Ramos (cell line): ENCODE data around the gene PRKRA.

Source experiments
- in situ Hi-C: fragments of 300-500 bp; cut with MboI; formaldehyde crosslinking; loops from one replicate; pipeline ENCODE4 v1.14.3; 2022; ENCODE audit warnings: low sequenced_read_pairs; ENCODE audit not compliant: unreplicated experiment

PRKRA gene

DNA sequence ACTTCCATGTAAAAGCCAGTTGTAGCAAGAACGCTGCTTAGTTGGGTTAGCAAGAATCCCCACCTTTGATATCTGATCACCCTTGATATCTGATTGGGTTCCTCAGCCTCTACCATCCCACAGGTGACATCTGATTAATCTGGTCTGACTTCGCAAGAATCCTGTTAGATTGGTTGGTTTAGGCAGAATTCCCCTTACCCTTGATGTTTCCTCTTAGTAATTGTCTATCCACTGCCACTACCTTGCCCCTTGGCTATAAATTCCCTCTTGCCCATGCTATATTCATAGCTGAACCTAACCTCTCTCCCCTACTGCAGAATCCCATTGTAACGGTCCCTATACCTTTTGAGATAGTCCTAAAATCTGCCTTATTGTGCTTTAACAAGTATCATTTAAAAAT lies 33.1 kb downstream of the PRKRA start:
- in situ Hi-C loops, result loop anchor here (25.0 kb wide), 1 partner anchor 306 kb away; the partner anchor contains the start of gene RBM45

DNA sequence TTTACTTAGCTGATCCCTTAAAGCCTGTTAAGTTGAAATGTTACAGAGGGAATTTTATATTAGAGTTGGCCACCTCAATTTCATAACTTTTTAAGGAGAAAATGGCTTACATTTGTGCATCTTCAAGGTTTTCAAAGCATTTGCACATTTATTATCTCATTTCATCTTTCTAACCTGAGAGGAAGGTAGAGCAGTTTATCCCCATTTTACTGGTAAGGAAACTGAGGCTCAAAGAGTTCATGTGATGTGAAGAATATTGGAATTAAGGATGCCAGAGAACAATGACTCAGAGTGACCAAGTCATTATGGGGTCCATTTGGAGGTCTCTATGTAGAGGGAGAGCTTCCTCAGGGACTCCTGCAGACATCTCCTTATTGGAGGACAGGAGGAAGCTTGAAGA lies 35.0 kb downstream of the PRKRA start:
- in situ Hi-C loops, result loop anchor here (25.0 kb wide), 1 partner anchor 304 kb away; the partner anchor contains the start of gene RBM45

GRCh38 chr2:178414266-178415247 lies 36.4 kb downstream of the PRKRA start:
- in situ Hi-C loops, result loop anchor here (25.0 kb wide), 1 partner anchor 302 kb away; the partner anchor contains the start of gene RBM45

DNA sequence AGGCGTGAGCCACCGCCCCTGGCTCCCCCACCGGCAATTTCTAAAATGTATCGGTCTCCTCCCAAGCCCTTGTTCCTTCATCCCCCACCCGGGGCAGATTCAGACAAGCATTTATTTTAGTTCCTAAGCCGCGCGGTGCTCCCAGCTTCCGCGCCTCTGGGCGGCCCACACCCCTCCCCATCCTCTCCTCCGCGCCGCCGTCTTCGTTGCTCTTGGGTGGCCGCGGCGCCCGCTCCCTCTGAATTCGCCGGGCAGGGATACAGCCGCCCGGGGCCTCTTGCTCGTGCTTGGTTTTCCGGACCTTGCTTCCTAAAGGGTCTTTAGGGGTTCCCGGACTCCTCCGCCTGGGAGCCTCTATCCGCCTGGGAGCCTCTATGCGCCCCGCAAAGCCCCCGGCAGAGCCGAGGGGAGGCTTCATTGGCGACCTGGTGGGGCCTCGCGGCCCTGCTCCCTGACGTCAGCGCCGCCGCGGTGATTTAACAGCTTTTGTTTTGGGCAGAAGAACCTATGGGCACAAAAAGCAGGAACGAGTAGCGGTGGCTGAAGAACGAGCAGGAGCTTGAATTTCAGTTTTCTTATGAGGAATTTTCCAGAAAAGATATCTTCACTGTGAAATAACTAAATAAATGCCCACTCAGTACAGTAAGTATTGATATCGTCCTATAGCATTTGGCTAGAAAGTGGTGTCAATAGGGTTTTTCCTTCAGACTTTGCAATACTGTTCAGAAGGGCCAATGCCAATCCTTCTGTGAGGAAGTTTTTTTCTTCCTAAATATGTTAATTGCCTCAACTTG lies 37.3 kb downstream of the PRKRA start:
- in situ Hi-C loops, result loop anchor here (25.0 kb wide), 1 partner anchor 301 kb away; the partner anchor contains the start of gene RBM45

DNA sequence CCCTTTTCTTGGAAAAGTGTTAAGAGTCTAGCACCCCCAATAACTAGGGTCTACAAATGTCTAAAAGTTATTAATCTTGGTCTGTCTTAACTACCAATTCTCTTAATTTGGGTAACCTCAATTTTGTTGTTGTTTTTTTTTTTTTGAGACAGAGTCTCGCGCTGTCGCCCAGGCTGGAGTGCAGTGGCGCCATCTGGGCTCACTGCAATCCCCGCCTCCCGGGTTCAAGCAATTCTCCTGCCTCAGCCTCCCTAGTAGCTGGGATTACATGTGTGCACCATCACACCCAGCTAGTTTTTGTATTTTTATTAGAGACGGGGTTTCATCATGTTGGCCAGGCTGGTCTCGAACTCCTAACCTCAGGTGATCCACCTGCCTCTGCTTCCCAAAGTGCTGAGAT lies 38.5 kb downstream of the PRKRA start:
- in situ Hi-C loops, result loop anchor here (25.0 kb wide), 1 partner anchor 300 kb away; the partner anchor contains the start of gene RBM45

DNA sequence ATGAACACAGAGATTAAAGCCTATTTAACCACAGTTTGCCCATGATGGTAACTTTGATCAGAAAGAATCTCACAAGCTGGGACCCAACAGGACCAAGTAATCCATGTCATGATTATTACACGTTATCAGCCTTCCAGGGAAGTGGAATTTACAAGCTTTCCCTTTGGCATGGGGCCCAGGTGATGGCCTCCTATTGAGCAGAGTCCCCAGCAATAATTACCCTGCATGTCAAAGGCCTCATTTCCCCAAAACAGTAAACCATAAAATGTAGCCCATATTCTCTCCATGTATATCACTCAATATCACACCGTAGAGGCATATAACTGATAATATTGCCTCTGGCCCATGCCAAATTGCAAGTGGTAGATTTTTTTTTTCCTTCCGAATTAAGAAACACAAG lies 38.9 kb downstream of the PRKRA start:
- in situ Hi-C loops, result loop anchor here (25.0 kb wide), 1 partner anchor 300 kb away; the partner anchor contains the start of gene RBM45

GRCh38 chr2:178409261-178409660 lies 41.7 kb downstream of the PRKRA start:
- in situ Hi-C loops, result loop anchor here (25.0 kb wide), 1 partner anchor 297 kb away; the partner anchor contains the start of gene RBM45

- in situ Hi-C loops, result loop anchor here (25.0 kb wide), 1 partner anchor 292 kb away; the partner anchor contains the start of gene RBM45
These were observed 46.6 kb downstream of the PRKRA start for GRCh38 chr2:178404368-178404767.

GRCh38 chr2:178403671-178404306 lies 47.2 kb downstream of the PRKRA start:
- in situ Hi-C loops, result loop anchor here (25.0 kb wide), 1 partner anchor 291 kb away; the partner anchor contains the start of gene RBM45

DNA sequence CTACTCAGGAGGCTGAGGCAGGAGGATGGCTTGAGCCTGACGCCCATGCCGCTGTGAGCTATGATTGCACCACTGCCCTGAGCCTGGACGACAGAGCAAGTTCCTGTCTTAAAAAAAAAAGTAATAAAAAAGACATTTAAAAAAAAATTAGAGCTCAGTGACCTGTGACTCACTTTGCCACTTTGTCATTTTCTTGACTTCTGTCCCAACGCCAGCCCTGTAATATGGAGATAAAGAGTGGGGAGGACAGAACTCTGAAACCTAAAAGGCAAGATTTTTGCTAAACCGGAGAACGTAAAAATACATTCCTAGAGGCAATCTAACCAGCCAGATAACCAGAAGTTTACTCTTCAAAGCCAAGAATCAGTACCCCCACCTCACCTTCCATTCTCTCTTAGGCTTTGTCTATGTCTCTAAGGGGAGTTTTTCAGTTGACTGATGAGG lies 49.0 kb downstream of the PRKRA start:
- in situ Hi-C loops, result loop anchor here (25.0 kb wide), 1 partner anchor 290 kb away; the partner anchor contains the start of gene RBM45

DNA sequence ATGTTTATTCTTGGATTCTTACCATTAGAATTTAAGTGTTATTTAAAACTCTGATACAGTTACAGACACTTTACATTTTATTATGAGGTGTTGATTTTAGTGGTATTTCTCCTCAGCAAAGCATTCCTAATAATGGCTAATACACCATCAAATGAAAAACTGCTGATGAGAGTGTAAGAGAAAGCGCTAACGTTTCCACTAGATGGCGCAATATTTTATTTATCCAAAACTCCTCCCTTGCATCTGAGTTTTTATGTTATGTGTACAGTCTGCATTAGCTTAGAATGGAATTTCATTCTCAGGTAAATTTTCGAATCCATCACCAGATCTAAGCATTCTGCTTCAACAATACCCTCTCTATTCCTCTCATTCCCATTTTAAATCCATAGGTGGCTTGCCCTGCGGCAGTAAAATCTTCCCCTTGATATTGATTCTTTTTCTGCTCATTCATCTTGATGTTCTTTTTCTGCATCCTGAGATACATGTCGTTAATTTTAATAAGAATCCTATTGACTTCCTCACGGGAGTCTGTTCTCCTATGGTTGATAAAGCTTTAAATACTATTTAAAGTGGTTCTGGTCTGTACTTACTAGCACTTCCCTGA lies 53.9 kb downstream of the PRKRA start:
- in situ Hi-C loops, result no loop called here

DNA sequence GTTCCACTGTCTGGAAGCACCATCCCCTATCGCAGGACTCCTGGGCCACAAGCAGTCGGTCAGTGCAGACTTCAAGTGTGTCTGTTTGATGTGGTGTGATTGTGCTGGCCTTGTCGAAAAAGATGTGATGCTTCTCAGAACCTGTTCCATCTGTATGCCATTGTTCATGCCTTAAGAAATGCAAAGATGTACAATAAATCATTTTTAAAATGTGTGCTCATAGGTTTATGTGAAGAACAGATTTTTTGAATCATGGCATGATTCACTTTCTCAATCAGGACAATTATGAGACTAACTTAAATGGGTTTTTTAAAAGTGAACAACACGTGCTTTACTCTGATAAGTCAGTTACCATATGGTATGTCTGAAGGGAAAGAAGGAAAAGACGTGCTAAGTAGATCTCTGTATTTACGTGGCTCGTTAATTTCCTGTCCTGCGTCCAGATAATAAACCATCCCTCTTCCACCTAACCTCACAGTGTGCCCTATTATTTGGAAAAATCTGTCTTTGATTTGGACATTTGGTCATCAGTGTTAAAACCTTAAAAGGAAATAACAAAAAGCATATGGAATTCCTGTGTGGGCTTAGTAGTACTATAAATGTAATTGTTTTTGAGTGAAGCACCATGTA lies 54.9 kb downstream of the PRKRA start:
- in situ Hi-C loops, result no loop called here

- in situ Hi-C loops, result no loop called here
These were observed 55.7 kb downstream of the PRKRA start for GRCh38 chr2:178395295-178395694.

- in situ Hi-C loops, result no loop called here
These were observed 56.1 kb downstream of the PRKRA start for GRCh38 chr2:178394859-178395258.

DNA sequence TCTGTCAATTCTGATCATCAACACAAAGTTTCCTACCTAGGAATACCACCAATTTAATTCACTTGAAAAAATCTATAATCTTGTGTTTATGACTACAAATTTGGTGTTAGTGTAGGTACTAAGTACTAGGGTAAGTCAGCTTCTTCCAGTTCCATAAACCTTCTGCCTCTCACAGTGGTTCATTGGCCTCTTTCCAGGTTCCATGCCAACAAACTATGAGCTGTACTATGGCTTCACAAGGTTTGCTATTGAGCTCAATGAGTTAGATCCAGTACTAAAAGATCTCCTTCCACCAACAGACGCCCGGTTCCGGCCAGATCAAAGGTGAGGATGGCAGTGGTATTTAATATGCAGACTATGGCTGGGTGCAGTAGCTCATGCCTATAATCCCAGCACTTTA lies 58.8 kb downstream of the PRKRA start:
- in situ Hi-C loops, result no loop called here

- in situ Hi-C loops, result no loop called here
These were observed 59.3 kb downstream of the PRKRA start for GRCh38 chr2:178391701-178392100.

DNA sequence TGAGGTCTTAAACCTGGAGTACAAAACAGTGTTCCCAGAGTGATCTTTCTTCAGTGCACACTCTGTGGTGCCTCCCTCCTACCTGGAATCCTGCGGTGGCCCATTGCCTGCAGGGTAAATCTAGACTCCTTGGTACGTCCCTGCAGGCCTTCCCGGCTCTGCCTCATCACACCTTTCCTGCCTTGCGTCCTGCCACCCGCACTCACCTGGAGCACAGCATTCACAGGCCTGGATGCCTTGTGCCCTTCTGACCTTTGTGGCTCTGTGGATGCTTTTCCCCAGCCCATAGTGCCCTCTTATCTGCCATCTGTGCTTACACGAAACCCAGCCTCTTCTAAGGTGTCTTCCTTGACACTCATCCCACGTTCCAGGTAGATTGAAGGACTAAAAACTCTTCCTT lies 62.7 kb downstream of the PRKRA start:
- in situ Hi-C loops, result no loop called here

DNA sequence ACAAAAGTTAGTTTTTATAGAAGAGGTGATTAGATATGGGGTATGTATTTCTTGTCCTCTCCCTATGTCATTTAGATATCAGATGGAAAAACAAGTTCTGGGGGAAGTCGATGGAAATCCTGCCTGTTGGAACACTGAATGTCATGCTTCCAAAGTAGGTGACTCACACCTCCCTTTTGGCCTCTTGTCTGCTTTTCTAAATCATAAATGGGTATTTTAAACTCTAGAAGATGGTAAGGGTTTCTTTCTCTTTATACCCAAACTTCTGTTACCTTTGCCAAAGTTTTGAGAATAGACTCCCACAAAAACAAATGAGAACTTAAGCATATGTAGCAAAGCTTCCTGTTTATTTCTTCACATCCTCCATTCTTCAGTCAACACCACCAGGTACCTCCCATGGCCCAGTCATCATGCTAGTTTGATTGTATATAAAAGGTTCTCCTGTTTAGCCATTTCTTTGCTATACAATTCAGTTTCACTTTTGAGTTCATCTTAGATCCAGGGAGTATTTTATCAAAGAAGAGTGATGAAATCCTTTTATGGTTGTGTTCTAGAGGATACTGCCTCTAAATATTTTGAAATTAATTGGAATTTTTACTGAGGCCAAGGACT lies 63.9 kb downstream of the PRKRA start:
- in situ Hi-C loops, result no loop called here
